Measurements from ENCODE around the gene TNFAIP3.

- TF ChIP-seq CTCF (IDR thresholded peaks at IDR 0.05; ENCODE audit: insufficient read depth, low read length, poor library complexity, severe bottlenecking) (no peak), EZH2phosphoT487 (conservative IDR thresholded peaks at IDR 0.05; ENCODE audit: low read length) (no peak)
Observed at GRCh38 chr6:137911675-137912191, 44.7 kb downstream of the TNFAIP3 start.
